HepG2 (cell line): ENCODE measurements around the gene PSMB3. TPM values are rescaled to one million over a fixed set of nuclear protein-coding genes. Genes with fewer than 3 reads are reported as not detected.

Experiments
- CBFB ChIP-seq: sonication (generic); formaldehyde crosslinking; IDR thresholded peaks from 2 replicates; pipeline ENCODE4 v1.4.0; 2020; ENCODE audit warnings: missing genetic modification reagents
- KLF16 ChIP-seq, 2 experiments: sonication (generic) in 1 of 2; formaldehyde crosslinking in 1 of 2; IDR thresholded peaks; 2 replicates each; pipeline versions ENCODE4 v1.6.1 to v1.8.0; 2016 to 2023; ENCODE audit warnings: missing genetic modification reagents in 2 of 2, missing compliant biosample characterization in 1 of 2
- MIXL1 ChIP-seq: IDR thresholded peaks from 2 replicates; pipeline ENCODE4 v1.6.1; 2016
- MXD4 ChIP-seq: IDR thresholded peaks from 2 replicates; pipeline ENCODE4 v1.6.1; 2016; ENCODE audit warnings: mild to moderate bottlenecking, missing biosample characterization, missing genetic modification reagents
- RBFOX2 ChIP-seq: fragments of 200-400 bp; formaldehyde crosslinking; IDR thresholded peaks from 2 replicates; pipeline ENCODE4 v1.6.1; 2017; ENCODE audit warnings: low read depth, mild to moderate bottlenecking, low read length
- SAP130 ChIP-seq: IDR thresholded peaks from 2 replicates; pipeline ENCODE4 v1.6.1; 2016; ENCODE audit warnings: low read depth
- ZBTB21 ChIP-seq: sonication (generic); formaldehyde crosslinking; IDR thresholded peaks from 2 replicates; pipeline ENCODE4 v1.4.0; 2020; ENCODE audit warnings: missing genetic modification reagents
- ZNF430 ChIP-seq: sonication (generic); formaldehyde crosslinking; IDR thresholded peaks from 2 replicates; pipeline ENCODE4 v1.9.0; 2021; ENCODE audit warnings: mild to moderate bottlenecking, missing genetic modification reagents
- ZNF766 ChIP-seq: sonication (generic); formaldehyde crosslinking; IDR thresholded peaks from 2 replicates; pipeline ENCODE4 v1.5.0; 2020; ENCODE audit warnings: missing genetic modification reagents, borderline replicate concordance
- polyA plus RNA-seq, 8 experiments: library from polyadenylated mRNA; depleted of rRNA in 3 of 8; stranded (reverse) in 7 of 8; unstranded in 1 of 8; fragments of >200 nt; fragmentation: Illumina TruSeq in 4 of 8; extraction: Trizol in 4 of 8; gene quantifications; 2 replicates each; pipeline versions ENCODE4 v1.2.1 to v1.2.3, GENCODE V29; 2011 to 2016; ENCODE audit warnings: low read depth in 4 of 8, missing spikeins in 1 of 8, mixed read lengths in 1 of 8; ENCODE audit not compliant: insufficient read depth in 1 of 8
- total RNA-seq, 5 experiments: library from RNA; depleted of rRNA; stranded (reverse); fragments of >200 nt; fragmentation: Illumina TruSeq; extraction: Trizol; gene quantifications; 2 replicates each; pipeline ENCODE4 v1.2.3, GENCODE V29; 2016; ENCODE audit warnings: low read depth in 1 of 5
- TF ChIP-seq, protein P1 (sequence below), 2 experiments: sonication (generic) in 1 of 2; formaldehyde crosslinking in 1 of 2; IDR thresholded peaks; 2 replicates each; pipeline versions ENCODE4 v1.5.1 to v1.6.1; 2011 to 2020; ENCODE audit warnings: borderline replicate concordance in 1 of 2, low read depth in 1 of 2, low read length in 1 of 2, mild to moderate bottlenecking in 1 of 2, missing genetic modification reagents in 1 of 2, moderate library complexity in 1 of 2
- TF ChIP-seq, protein P2 (sequence below): sonication (generic); formaldehyde crosslinking; IDR thresholded peaks from 2 replicates; pipeline ENCODE4 v1.4.0; 2020; ENCODE audit warnings: missing genetic modification reagents
- TF ChIP-seq, protein P3 (sequence below): IDR thresholded peaks from 2 replicates; pipeline ENCODE4 v1.6.1; 2012; ENCODE audit warnings: inconsistent platforms
- TF ChIP-seq, protein P4 (sequence below): IDR thresholded peaks from 2 replicates; pipeline ENCODE4 v1.6.1; 2016; ENCODE audit warnings: missing genetic modification reagents, missing compliant biosample characterization
- TF ChIP-seq, protein P5 (sequence below): sonication (generic); formaldehyde crosslinking; IDR thresholded peaks from 2 replicates; pipeline ENCODE4 v1.5.0; 2020; ENCODE audit warnings: missing genetic modification reagents
- TF ChIP-seq, protein P6 (sequence below): sonication (generic); formaldehyde crosslinking; IDR thresholded peaks from 2 replicates; pipeline ENCODE4 v1.4.0; 2020; ENCODE audit warnings: missing genetic modification reagents
- TF ChIP-seq, protein P7 (sequence below): sonication (generic); formaldehyde crosslinking; IDR thresholded peaks from 2 replicates; pipeline ENCODE4 v1.4.0; 2020; ENCODE audit warnings: missing genetic modification reagents, borderline replicate concordance
- TF ChIP-seq, protein P8 (sequence below): sonication (generic); formaldehyde crosslinking; IDR thresholded peaks from 2 replicates; pipeline ENCODE4 v1.8.1; 2023; ENCODE audit warnings: missing genetic modification reagents, inconsistent platforms, borderline replicate concordance

Gene PSMB3
- total and polyA plus RNA-seq, 2 of the 13 experiments (the other 11 are each of a cell fraction or from before 2014, with no cell fraction given) = 366 to 517 TPM

DNA sequence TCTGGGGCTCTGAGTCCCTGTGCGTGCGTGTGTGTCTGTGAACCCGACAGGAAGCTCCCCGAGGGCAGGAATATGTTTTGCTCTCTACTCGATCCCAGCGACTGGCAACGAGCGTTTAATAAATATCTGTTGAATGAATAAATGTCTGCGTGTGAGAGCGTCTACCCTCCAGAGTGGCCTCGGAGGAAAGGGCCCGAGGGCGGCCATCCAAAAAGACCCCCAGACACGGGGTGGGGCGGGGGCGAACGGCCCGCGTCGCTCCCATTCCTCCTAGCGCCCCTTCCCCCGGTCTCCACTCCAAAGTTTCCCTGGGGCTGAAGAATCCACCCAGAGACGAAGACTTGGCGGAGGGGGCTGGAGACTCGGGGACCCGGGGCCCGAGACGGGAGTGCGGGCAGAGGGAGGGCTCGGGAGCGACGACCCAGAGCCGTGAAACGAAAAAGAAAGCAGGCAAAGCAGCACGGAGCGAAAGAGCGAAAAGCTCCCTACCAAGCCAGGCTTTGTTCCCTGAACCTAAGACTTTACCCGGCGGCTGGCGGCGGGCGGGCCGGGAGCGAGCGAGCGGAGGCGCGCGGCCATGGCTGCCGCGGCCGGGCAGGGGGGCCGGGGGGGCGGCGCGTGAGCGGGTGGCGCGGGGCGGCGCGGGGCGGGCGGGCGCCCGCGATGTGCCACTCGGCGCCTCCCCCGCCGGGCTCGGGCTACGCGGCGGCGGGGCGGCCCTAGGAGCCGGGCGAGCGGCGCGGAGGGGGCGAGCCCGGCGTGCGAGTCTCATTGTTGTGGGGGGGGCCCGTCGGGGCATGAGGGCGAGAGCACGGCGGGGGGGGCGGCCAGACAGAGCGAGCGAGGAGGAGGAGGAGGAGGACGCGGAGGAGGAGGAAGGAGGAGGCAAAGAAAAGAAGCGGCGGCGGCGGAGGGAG, 47.7 kb upstream of the PSMB3 start, which contains the start of gene MLLT6 (continued):
- TF ChIP-seq, protein P1, sequence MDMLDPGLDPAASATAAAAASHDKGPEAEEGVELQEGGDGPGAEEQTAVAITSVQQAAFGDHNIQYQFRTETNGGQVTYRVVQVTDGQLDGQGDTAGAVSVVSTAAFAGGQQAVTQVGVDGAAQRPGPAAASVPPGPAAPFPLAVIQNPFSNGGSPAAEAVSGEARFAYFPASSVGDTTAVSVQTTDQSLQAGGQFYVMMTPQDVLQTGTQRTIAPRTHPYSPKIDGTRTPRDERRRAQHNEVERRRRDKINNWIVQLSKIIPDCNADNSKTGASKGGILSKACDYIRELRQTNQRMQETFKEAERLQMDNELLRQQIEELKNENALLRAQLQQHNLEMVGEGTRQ (IDR thresholded peaks at IDR 0.05; ENCODE audit: low read depth, low read length) = no peak
- TF ChIP-seq, protein P1 (CRISPR knock-in tag; IDR thresholded peaks at IDR 0.05; ENCODE audit: borderline replicate concordance) = no peak; the same call in 1 of the 2 replicates
- TF ChIP-seq, protein P2, sequence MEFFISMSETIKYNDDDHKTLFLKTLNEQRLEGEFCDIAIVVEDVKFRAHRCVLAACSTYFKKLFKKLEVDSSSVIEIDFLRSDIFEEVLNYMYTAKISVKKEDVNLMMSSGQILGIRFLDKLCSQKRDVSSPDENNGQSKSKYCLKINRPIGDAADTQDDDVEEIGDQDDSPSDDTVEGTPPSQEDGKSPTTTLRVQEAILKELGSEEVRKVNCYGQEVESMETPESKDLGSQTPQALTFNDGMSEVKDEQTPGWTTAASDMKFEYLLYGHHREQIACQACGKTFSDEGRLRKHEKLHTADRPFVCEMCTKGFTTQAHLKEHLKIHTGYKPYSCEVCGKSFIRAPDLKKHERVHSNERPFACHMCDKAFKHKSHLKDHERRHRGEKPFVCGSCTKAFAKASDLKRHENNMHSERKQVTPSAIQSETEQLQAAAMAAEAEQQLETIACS = peak; percentile 88
- TF ChIP-seq, protein P3, sequence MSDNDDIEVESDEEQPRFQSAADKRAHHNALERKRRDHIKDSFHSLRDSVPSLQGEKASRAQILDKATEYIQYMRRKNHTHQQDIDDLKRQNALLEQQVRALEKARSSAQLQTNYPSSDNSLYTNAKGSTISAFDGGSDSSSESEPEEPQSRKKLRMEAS = peak; percentile 47
- TF ChIP-seq KLF16 (CRISPR knock-in tag; IDR thresholded peaks at IDR 0.05) = 0 out of 4 replicates have a peak, but pooled peaks of 1 of the 2 experiments have one; percentile 24
- TF ChIP-seq SAP130 = peak; percentile 28
- no peak for TF ChIP-seq ZNF430 (CRISPR knock-in tag)
- no peak for TF ChIP-seq MXD4
- peak; percentile 48; the same call in 1 of the 2 replicates for TF ChIP-seq ZNF766
- TF ChIP-seq, protein P4, sequence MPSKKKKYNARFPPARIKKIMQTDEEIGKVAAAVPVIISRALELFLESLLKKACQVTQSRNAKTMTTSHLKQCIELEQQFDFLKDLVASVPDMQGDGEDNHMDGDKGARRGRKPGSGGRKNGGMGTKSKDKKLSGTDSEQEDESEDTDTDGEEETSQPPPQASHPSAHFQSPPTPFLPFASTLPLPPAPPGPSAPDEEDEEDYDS (CRISPR knock-in tag) = peak; percentile 17; the same call in 1 of the 2 replicates
- peak; percentile 10; the same call in 1 of the 2 replicates for TF ChIP-seq MIXL1 (CRISPR knock-in tag)
- TF ChIP-seq, protein P5, sequence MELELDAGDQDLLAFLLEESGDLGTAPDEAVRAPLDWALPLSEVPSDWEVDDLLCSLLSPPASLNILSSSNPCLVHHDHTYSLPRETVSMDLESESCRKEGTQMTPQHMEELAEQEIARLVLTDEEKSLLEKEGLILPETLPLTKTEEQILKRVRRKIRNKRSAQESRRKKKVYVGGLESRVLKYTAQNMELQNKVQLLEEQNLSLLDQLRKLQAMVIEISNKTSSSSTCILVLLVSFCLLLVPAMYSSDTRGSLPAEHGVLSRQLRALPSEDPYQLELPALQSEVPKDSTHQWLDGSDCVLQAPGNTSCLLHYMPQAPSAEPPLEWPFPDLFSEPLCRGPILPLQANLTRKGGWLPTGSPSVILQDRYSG (CRISPR knock-in tag) = peak; percentile 78; the same call in 1 of the 2 replicates
- 0 out of 2 replicates have a peak, but pooled peaks have one; percentile 42 for TF ChIP-seq ZBTB21 (CRISPR knock-in tag)
- TF ChIP-seq, protein P6, sequence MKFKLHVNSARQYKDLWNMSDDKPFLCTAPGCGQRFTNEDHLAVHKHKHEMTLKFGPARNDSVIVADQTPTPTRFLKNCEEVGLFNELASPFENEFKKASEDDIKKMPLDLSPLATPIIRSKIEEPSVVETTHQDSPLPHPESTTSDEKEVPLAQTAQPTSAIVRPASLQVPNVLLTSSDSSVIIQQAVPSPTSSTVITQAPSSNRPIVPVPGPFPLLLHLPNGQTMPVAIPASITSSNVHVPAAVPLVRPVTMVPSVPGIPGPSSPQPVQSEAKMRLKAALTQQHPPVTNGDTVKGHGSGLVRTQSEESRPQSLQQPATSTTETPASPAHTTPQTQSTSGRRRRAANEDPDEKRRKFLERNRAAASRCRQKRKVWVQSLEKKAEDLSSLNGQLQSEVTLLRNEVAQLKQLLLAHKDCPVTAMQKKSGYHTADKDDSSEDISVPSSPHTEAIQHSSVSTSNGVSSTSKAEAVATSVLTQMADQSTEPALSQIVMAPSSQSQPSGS = peak; percentile 60
- peak; percentile 83 for TF ChIP-seq RBFOX2
- TF ChIP-seq, protein P7, sequence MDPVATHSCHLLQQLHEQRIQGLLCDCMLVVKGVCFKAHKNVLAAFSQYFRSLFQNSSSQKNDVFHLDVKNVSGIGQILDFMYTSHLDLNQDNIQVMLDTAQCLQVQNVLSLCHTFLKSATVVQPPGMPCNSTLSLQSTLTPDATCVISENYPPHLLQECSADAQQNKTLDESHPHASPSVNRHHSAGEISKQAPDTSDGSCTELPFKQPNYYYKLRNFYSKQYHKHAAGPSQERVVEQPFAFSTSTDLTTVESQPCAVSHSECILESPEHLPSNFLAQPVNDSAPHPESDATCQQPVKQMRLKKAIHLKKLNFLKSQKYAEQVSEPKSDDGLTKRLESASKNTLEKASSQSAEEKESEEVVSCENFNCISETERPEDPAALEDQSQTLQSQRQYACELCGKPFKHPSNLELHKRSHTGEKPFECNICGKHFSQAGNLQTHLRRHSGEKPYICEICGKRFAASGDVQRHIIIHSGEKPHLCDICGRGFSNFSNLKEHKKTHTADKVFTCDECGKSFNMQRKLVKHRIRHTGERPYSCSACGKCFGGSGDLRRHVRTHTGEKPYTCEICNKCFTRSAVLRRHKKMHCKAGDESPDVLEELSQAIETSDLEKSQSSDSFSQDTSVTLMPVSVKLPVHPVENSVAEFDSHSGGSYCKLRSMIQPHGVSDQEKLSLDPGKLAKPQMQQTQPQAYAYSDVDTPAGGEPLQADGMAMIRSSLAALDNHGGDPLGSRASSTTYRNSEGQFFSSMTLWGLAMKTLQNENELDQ (CRISPR knock-in tag) = no peak
- peak; percentile 20; the same call in 1 of the 2 replicates for TF ChIP-seq CBFB (CRISPR knock-in tag)
- TF ChIP-seq, protein P8, sequence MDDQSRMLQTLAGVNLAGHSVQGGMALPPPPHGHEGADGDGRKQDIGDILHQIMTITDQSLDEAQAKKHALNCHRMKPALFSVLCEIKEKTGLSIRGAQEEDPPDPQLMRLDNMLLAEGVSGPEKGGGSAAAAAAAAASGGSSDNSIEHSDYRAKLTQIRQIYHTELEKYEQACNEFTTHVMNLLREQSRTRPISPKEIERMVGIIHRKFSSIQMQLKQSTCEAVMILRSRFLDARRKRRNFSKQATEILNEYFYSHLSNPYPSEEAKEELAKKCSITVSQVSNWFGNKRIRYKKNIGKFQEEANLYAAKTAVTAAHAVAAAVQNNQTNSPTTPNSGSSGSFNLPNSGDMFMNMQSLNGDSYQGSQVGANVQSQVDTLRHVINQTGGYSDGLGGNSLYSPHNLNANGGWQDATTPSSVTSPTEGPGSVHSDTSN (CRISPR knock-in tag) = 0 out of 2 replicates have a peak, but pooled peaks have one; percentile 84
